Testis (tissue), 3 donors: ENCODE results near the gene SNX32. TPM values are rescaled to one million over a fixed set of nuclear protein-coding genes. Genes with fewer than 3 reads are reported as not detected.

Experiments used
- DNase-seq: peaks from one replicate; pipeline ENCODE4 v3.0.0-alpha.2; 2019
- H3K27ac ChIP-seq, 2 donors: fragments of 200-600 bp; sonication (generic); one replicate each; pipeline ENCODE4 v1.5.1; 2019
- H3K27me3 ChIP-seq: fragments of 200-600 bp; sonication (generic); one replicate; pipeline ENCODE4 v1.5.1; 2019
- H3K36me3 ChIP-seq: fragments of 200-600 bp; sonication (generic); one replicate; pipeline ENCODE4 v1.5.1; 2017; ENCODE audit warnings: low read depth; ENCODE audit errors: missing control alignments
- H3K4me1 ChIP-seq: fragments of 200-600 bp; sonication (generic); one replicate; pipeline ENCODE4 v1.5.1; 2019
- H3K4me3 ChIP-seq, 2 donors: fragments of 200-600 bp; sonication (generic); one replicate each; pipeline ENCODE4 v1.5.1; 2017 to 2019
- H3K9me3 ChIP-seq: fragments of 200-600 bp; sonication (generic); one replicate; pipeline ENCODE4 v1.5.1; 2017
- POLR2A ChIP-seq: fragments of 450-650 bp; IDR thresholded peaks from one replicate; pipeline ENCODE4 v1.6.1; 2017; ENCODE audit warnings: antibody characterized with exemption, mild to moderate bottlenecking, moderate library complexity
- WGBS, 2 donors: methylation state at CpG; one replicate each; pipeline ENCODE4 v1.1.5; 2018; 5-methylcytosine and 5-hydroxymethylcytosine counted together
- intact Hi-C: fragments of 100-400 bp; cut with DNase I; formaldehyde crosslinking; loops from one replicate; pipeline ENCODE4 v1.15.1; 2023; ENCODE audit warnings: low total_unique reads
- polyA plus RNA-seq: library from polyadenylated mRNA; stranded (reverse); fragments of 350-450 nt; fragmentation: Illumina TruSeq; extraction: RNeasy Lipid Tissue Mini Kit (QIAGEN cat#74804); gene quantifications from one replicate; pipeline ENCODE4 v1.2.3, GENCODE V29; 2014; ENCODE audit warnings: low read depth, low replicate concordance; ENCODE audit not compliant: insufficient read depth
- total RNA-seq, 2 donors: library from RNA; depleted of rRNA; stranded (reverse); fragments of >200 nt; gene quantifications; one replicate each; pipeline ENCODE4 v1.2.3, GENCODE V29; 2016
- TF ChIP-seq, protein P1 (sequence below), 3 experiments: fragments of 450-650 bp in 2 of 3; fragments of 200-600 bp in 1 of 3; sonication (generic) in 1 of 3; IDR thresholded peaks; one replicate each; pipeline ENCODE4 v1.5.1; 2016 to 2019; ENCODE audit warnings: antibody characterized with exemption in 3 of 3, mild to moderate bottlenecking in 2 of 3, moderate library complexity in 1 of 3

SNX32 gene
- total and polyA plus RNA-seq, 3 donors from 2014 or later, result 3.2 to 4.9 (median 4.0) TPM

DNA sequence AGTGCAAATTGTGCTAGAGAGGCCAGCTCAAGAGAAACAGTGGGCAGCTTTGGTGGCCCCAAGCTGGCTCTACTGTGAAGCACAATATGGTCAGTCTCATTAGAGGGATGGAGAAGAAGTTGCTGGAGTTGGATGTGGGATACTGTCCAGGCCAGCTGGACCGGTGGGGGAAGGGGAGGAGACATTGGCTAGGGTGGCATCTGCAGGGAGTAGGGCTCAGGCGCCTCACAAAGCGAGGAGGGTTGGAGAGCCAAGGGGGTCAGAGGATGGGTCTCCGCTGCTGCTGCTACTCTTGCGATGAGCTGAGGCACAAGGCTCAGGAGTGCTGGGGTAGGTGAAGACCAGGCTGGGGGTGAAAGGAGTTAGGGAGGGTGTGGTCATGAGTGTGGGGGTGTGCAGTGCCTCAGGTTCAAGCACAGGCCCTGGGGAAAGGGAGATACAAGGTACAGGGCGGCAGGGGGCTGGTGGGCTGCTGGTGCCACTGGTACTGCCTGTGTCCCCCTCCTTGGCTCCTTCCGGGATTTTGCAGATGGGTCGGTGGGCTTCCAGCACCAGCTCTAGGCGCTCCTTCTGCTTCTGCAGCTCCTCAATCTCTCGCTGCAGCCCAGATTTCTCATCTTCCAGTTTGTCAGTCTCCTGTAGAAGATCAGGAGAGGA lies 59.0 kb downstream of the SNX32 start:
- WGBS, 2 donors, result 67 to 69% methylated on average over 10 of the region's 10 CpGs
- H3K27me3 ChIP-seq, result no peaks in the 10 kb centered on the region
- TF ChIP-seq, protein P1, sequence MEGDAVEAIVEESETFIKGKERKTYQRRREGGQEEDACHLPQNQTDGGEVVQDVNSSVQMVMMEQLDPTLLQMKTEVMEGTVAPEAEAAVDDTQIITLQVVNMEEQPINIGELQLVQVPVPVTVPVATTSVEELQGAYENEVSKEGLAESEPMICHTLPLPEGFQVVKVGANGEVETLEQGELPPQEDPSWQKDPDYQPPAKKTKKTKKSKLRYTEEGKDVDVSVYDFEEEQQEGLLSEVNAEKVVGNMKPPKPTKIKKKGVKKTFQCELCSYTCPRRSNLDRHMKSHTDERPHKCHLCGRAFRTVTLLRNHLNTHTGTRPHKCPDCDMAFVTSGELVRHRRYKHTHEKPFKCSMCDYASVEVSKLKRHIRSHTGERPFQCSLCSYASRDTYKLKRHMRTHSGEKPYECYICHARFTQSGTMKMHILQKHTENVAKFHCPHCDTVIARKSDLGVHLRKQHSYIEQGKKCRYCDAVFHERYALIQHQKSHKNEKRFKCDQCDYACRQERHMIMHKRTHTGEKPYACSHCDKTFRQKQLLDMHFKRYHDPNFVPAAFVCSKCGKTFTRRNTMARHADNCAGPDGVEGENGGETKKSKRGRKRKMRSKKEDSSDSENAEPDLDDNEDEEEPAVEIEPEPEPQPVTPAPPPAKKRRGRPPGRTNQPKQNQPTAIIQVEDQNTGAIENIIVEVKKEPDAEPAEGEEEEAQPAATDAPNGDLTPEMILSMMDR (IDR thresholded peaks at IDR 0.05), result no peak
- TF ChIP-seq POLR2A, result no peak
- intact Hi-C loops, result no loop called here
- H3K4me3 ChIP-seq, result no peak overlapping the region
- no peak for DNase-seq
- H3K36me3 ChIP-seq, result no peaks in the 10 kb centered on the region
- H3K9me3 ChIP-seq, result no peaks in the 10 kb centered on the region
- H3K27ac ChIP-seq, result peak overlapping the region; percentile 65 to 97
- peaks cover 35% of the 10 kb centered on the region for H3K4me1 ChIP-seq

DNA sequence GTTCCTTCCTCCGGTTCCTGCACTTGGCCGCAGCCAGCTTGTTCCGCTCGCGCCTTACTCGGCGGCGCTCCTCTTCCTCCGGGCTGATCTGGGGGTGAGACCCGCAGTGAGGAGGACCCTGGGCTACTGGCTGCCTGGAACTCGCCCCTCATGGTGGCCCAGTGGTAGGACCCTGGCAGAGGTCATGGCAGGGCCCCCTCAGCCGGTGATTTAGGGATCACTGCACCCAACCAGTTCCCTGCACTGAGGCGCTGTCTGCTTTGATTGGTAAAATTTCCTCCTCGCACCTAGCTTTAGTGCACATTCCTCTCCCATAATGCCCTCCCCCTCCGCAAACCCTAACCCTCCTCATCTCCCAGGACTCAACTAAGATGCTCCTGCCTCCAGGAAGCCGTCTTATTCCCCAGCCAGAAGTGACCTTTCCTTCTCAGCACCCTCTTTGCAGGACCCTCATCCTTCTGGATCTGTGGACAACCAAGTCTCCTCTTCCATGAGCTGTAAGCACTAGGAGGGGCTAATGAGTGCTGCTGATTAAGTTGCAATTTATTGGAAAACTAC lies 60.4 kb downstream of the SNX32 start:
- peaks cover 33% of the 10 kb centered on the region for H3K4me1 ChIP-seq
- no peak for TF ChIP-seq POLR2A
- TF ChIP-seq, protein P1 (IDR thresholded peaks at IDR 0.05), result no peak
- no peak overlapping the region for H3K4me3 ChIP-seq
- peak overlapping the region; percentile 9 to 75 for H3K27ac ChIP-seq
- H3K36me3 ChIP-seq, result no peaks in the 10 kb centered on the region
- no peaks in the 10 kb centered on the region for H3K9me3 ChIP-seq
- no peak for DNase-seq
- intact Hi-C loops, result no loop called here
- 78 to 98% methylated on average over 8 to 16 of the region's 16 CpGs for WGBS, 2 donors
- H3K27me3 ChIP-seq, result no peaks in the 10 kb centered on the region

DNA sequence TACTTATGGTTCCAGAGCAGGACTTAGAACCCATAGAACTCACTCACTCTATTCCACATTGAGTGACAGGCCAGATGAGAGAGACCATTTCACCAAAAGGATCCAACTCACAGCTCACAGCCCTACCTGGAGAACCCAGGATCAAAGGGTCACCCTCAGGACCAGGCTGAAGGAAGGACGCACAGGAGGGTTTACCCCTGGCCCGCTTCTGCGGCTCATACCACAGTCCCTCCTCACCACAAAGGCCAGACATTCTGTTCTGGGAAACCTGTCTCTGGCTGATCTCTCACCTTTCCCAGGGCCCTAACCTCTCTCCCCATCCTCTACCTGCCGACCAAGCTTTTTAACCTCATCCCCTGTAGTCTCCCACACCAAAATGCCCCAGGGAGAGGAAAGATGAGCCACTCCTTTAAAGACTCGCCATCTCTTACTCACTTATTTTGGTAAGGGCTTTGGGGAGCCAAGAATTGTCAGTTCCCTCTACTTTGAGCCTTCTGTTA lies 61.8 kb downstream of the SNX32 start:
- H3K36me3 ChIP-seq, result no peaks in the 10 kb centered on the region
- H3K27me3 ChIP-seq, result no peaks in the 10 kb centered on the region
- H3K27ac ChIP-seq, result no peak overlapping the region
- DNase-seq, result no peak
- TF ChIP-seq POLR2A, result no peak
- TF ChIP-seq, protein P1 (IDR thresholded peaks at IDR 0.05), result no peak
- peaks cover 30% of the 10 kb centered on the region for H3K4me1 ChIP-seq
- H3K9me3 ChIP-seq, result no peaks in the 10 kb centered on the region
- no peak overlapping the region for H3K4me3 ChIP-seq
- 89 to 94% methylated on average over 4 to 5 of the region's 5 CpGs for WGBS, 2 donors
- intact Hi-C loops, result no loop called here

DNA sequence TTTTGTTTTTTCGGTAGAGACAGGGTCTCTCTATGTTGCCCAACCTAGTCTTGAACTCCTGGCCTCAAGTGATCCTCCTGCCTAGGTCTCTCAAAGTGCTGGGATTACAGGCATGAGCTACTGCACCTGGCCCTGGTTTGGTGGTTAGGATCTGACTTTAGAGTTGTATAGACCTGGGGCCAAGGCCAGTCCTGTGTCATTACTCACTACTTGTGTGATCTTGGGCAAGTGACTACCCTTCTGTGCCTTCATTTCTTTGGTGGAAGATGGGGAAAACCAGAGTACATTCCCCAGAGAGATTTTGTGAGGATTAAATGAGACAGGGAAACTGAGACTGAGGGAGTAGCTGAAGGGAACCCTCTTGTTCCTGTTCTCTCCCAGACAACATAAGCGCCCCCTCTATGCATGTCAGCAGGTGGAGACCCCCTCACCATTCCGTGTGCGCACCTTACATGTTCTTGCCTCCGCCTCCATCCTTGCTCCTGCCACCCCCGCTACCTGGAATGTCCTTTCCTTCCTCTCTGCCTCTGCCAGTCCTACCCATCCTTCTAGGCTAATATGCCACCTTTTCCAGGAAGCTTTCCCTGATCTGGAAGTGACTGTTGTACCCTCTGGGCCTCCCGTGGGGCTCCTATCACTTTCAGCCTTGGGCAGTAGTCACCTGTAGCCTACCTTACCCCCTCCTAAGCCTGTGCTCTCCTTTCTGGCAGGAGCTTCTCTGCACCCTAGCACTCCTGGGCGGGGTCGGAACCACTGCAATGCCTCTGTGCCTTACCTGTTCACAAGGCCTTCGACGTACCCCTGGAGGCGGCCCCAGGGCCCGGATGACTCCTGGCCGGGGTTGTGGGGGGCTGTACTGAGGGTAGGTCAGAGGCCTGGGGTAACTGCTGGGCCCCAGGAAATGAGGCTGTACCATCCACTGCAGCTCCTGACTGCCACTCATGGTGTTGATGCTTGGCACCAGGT lies 62.6 kb downstream of the SNX32 start:
- Histone ChIP-seq H3K4me3 (no peak overlapping the region), H3K4me1 (peaks cover 30% of the 10 kb centered on the region), H3K9me3 (no peaks in the 10 kb centered on the region), H3K27me3 (no peaks in the 10 kb centered on the region), H3K27ac (no peak overlapping the region), H3K36me3 (no peaks in the 10 kb centered on the region)
- intact Hi-C loops, result no loop called here
- no peak for TF ChIP-seq POLR2A
- TF ChIP-seq, protein P1 (IDR thresholded peaks at IDR 0.05), result no peak
- WGBS, 2 donors, result 92 to 96% methylated on average over 11 to 14 of the region's 14 CpGs
- DNase-seq, result no peak
